H1 (cell line): Measurements from ENCODE around the gene ZNF622. TPM values are rescaled to one million over a fixed set of nuclear protein-coding genes. Genes with fewer than 3 reads are reported as not detected.

Source experiments
- CREB1 ChIP-seq: IDR thresholded peaks from 2 replicates; pipeline ENCODE4 v1.6.1; 2012; ENCODE audit warnings: inconsistent platforms
- CTCF ChIP-seq, 3 experiments: IDR thresholded peaks; 1 replicate in 2 of 3; 2 replicates in 1 of 3; pipeline versions ENCODE4 v1.5.1 to v1.6.1; 2011; ENCODE audit warnings: low read length in 3 of 3, mild to moderate bottlenecking in 3 of 3, inconsistent platforms in 2 of 3, low read depth in 1 of 3, moderate library complexity in 1 of 3; ENCODE audit not compliant: insufficient read depth in 1 of 3; ENCODE audit errors: control extremely low read depth in 1 of 3
- TCF12 ChIP-seq: IDR thresholded peaks from 2 replicates; pipeline ENCODE4 v1.6.1; 2011; ENCODE audit warnings: low read depth, mild to moderate bottlenecking, low read length
- polyA plus RNA-seq, 7 experiments: library from polyadenylated mRNA; depleted of rRNA in 3 of 7; stranded (reverse) in 5 of 7; unstranded in 2 of 7; fragments of >200 nt in 5 of 7; fragments of 200-250 nt in 2 of 7; gene quantifications; 1 replicate in 5 of 7; 2 replicates in 1 of 7; 4 replicates in 1 of 7; pipeline versions ENCODE4 v1.2.1 to v1.2.3, GENCODE V29; 2011 to 2013; ENCODE audit warnings: missing spikeins in 2 of 7, mixed read lengths in 2 of 7
- total RNA-seq: library from RNA; stranded (reverse); fragmentation: NEBNext Ultra II Directional; extraction: Animal tissue kit (Norgen Biotek cat#: 25700); gene quantifications from 2 replicates; pipeline ENCODE4 v1.2.1, GENCODE V29; 2021
- TF ChIP-seq, protein P1 (sequence below): IDR thresholded peaks from 2 replicates; pipeline ENCODE4 v1.6.1; 2012; ENCODE audit warnings: inconsistent platforms

ZNF622 gene
- total and polyA plus RNA-seq, 2 of the 8 experiments (the other 6 are each of a cell fraction or from before 2014, with no cell fraction given): 8.8 to 30.8 TPM

- TF ChIP-seq CTCF (IDR thresholded peaks at IDR 0.05; ENCODE audit: control extremely low read depth in 1 of 3, insufficient read depth in 1 of 3, low read depth in 1 of 3, low read length in 3 of 3) (no peak), CREB1 (no peak), TCF12 (no peak)
- TF ChIP-seq, protein P1, sequence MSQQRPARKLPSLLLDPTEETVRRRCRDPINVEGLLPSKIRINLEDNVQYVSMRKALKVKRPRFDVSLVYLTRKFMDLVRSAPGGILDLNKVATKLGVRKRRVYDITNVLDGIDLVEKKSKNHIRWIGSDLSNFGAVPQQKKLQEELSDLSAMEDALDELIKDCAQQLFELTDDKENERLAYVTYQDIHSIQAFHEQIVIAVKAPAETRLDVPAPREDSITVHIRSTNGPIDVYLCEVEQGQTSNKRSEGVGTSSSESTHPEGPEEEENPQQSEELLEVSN: no peak
Observed at GRCh38 chr5:16454686-16455085, 10.9 kb downstream of the ZNF622 start (continued).
